GM21526 (cell line): ENCODE measurements around the gene CLEC20A.

Experiments used
- ATAC-seq: cut with Tn5 transposase; IDR thresholded peaks from one replicate; pipeline ENCODE4 v1.9.1; 2021; ENCODE audit warnings: moderate library complexity; ENCODE audit not compliant: unreplicated experiment, low FRiP score

Gene CLEC20A

DNA sequence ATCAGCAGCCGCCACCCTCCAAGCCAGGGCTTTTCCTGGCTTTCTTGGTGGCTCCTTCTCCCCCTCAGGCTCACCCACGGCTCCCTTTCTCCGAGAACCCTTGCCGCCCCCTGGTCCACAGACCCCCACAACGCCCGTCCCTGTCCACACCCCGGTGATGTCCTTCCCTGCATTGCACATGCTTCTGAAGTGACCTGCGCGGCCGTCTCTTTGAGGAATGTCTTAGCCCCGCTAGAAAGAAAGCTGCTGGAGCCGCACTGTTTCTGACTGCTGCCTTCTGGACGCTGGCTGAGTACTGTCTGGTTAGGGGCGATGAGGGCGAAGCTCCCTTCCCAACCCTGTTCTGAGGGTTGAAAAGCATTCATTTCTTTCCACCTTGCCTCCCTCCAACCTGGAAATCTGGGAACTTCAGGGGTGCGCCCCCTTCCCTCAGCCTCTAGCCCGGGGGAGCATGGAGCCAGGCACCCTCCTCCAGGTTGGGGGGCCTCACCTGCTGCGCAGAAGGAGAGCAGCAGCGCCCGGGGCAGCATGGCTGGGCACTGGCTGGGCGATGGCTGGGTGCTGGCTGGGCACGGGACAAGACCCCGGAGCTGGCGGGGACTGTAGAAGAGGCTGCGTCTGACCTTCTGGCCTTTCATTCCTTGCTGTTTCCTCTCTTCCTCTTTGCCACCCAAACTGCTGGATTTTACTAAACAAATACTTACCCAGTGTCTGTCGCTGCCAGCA, at the start of gene CLEC20A:
TSS of gene CLEC20A (minus strand) at position 555 of the 726 bp plus-strand sequence. CDS start at position 530, 25 bp downstream.
- ATAC-seq: no peak

DNA sequence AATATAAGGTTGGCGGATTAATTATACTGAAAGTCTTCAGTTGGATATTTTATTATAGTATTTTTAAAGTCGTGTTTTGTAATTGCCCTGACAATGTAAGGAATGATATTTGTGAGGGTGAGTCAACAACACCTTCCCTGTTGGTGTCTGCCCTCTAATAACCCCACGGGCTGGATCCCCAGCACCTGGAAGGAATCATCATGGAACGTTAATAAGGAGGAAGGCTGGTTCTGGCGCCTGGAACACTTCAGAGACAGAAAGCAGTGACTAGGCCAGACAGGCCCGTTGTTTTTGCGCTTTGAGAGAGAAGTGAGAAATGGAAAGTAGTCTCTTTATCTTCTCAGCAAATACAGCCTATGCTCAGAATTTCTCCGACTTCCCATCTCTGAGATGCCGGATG, 47.8 kb upstream of the CLEC20A start:
- no peak for ATAC-seq

DNA sequence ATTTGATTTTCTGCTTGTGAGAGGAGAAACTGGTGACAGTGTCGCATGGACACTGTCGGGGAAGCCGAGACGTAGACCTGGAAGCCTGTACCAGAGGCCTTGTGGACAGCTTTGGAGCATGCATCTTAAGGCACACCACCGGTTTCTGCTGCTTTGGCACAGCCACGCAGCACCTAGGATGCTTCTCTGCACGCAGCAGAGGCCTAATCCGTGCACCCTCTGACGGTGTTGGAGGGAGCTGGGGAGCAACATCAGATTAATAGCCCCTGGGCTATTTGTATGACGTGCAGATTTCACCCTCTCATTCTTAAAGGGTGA, 46.5 kb upstream of the CLEC20A start:
- peak; percentile 30 for ATAC-seq

DNA sequence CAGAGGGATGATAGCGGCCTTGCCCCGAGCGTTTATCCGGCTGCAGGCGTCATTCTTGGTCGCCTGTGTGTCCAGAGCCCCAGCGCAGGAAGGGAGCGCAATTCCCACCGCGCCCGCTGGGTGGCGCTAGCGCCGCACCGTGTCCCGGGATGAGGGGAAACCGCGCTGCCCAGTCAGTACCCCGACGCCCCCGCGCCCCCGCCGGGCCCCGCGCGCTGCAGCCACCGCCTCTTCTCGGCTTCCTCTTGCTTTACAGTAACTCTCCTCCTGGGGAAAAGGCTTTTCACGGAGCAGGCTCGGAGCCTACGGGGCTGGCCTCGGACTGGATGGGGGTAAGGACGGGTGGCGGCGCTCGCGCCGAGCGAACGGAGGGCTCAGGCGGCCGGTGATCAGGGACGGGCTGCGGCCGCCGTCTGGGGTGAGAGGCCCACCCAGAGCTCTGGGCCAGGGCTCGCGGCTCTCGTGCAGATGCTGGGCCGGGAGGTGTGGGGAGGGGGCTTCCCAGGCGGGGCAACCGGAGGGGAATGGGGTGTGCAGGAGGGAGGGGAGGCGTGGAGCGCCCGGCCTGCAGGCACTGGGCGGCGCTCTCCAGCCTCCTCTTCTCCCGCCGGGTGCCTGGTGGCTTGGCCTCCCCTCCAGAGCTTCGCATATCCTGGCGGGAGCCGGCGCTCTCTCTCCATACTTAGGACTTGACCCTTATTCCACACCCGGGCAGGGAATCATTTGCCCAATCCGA, 46.0 kb upstream of the CLEC20A start:
- ATAC-seq: peak; percentile 81

DNA sequence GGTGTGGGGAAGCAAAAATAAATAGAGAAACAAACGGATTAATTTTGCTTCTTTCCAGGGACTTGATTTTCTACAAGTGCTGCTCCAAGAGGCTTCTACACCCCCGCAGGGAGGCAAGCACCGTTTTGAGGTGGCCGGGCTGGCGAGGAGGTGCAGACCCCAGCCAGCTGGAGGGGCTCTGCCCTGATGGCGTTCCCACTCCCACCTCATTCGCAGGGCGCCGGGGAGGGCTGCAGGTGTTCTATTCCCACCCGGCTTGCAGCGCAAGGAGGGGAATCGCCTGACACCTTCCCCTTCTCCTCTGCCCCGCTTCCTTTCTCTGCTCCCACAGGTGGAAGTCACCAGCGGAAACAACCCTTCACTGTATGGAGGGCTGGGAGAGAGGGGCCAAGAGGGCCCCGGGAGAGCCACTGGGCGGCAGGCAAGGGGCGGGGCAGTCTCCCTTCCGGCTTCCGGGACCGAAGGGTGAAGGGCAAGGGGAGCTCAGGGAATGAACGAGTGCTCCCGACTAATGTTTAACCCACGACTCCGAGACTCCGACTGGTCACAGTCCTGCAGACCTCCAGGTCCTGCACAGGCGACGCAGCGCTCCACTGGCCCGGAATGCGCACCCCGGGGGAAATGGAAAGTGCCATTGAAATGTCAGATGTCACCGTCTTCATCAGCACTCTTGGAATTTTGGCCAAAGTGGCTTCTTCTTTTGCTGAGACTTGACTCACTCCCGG, 45.2 kb upstream of the CLEC20A start:
- ATAC-seq: peak; percentile 55

DNA sequence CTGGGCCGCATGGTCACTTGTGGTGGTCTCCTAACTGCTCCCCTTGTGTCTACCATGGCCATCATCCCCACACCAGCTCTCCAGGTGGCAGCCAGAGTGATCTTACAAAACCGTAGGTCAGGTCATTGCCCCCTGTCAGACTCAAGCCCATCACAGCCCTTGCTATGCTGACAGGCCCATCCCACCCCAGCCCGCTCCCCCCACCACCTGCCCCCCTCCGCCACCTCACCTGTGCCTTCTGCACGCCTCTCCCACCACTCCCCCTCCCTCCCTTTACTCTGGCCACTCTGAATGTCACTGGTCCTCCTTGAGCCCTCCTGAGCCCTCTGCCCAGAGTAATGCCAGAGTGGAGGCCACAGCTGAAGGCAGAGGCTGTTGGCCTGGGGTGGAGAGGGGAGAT, 44.6 kb upstream of the CLEC20A start:
- no peak for ATAC-seq

DNA sequence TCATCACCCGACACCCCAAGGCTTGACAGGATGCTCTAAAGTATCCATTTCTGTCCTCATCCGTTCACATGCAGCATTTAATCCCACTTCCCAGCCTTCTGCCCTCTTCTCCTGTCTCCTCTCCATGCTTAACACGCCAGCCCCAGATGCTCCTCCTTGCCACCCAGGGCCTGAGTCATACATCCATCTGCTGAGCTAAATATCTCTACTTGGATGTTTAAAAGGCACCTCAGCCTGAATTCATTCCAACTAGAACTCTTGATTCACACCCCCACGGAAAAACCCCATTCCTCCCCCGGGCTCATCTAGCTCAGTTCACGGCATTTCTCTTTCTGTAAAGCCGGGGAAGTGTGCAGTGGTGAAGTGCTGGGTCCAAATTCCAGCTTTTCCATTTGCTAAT, 43.9 kb upstream of the CLEC20A start:
- ATAC-seq: no peak

DNA sequence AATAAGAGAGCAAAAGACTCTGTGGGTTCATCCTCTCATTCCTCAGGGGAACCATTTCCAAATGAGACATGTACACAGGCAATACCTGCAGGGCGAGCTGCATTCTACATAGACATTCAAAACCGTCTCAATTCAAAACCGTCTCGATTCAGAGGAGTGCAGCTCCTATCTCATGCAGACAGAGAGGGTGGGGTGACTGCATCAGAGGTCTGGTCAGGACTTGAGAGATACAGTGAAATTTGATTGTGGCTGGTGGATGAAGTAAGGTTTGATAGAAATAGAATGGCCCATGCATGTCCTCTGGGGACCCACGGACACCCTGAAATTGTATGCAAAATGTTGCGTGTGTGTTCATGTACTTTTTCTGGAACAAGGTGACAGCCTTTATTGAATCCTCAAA, 43.4 kb upstream of the CLEC20A start:
- no peak for ATAC-seq

DNA sequence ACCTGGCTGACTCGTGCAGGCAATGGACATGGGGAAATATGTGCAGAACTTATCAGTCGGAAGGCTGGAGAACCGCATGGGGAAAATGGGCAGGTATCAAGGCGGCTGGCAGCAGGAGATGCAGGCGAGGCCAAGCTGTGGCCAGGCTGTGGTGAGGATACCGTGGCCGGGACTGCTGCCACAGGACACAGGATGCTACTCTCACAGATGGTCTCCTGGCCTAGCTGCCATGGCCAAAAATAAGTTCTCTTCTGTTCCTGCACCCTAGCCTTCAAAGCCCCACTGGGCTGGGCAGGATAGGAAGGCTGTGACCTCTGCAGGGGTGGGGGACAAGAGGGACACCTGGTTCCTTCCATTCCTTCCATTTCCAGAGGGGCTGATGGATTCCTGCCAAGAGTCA, 42.5 kb upstream of the CLEC20A start:
- ATAC-seq: no peak

DNA sequence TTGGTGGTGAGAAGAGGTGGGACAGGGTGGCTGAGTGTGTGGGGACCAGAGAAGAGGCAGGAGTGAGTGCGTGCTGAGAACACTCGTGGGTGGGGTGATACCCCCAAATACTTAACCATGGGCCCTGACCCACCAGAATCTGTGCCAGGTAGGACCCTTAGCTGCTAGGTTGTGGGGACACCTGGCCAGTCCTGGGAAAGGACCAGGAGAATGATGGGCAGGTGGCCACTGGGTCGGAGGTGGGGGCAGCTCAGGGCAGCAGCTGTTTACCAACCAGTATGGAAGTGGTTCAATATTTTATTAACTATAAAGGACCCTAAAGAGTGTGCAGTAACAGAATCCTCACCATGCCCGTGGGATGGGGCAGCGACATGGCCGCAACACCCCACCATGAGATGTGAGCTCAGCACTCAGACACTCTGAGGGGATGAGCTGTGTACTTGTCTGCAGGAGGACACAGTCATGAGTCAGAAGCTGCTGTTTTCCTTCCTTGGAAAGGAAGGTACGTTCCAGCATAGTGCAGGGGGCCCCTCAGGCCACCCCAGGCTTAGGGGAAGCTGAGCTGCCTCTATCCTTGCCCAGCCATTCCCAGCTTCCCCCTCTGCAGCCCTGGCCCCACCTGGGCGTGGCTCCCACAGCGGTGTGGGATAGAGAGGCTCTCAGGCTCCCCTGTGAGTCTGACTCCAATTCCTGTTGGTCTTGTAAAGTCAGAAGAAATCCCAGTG, 41.6 kb upstream of the CLEC20A start:
- no peak for ATAC-seq

DNA sequence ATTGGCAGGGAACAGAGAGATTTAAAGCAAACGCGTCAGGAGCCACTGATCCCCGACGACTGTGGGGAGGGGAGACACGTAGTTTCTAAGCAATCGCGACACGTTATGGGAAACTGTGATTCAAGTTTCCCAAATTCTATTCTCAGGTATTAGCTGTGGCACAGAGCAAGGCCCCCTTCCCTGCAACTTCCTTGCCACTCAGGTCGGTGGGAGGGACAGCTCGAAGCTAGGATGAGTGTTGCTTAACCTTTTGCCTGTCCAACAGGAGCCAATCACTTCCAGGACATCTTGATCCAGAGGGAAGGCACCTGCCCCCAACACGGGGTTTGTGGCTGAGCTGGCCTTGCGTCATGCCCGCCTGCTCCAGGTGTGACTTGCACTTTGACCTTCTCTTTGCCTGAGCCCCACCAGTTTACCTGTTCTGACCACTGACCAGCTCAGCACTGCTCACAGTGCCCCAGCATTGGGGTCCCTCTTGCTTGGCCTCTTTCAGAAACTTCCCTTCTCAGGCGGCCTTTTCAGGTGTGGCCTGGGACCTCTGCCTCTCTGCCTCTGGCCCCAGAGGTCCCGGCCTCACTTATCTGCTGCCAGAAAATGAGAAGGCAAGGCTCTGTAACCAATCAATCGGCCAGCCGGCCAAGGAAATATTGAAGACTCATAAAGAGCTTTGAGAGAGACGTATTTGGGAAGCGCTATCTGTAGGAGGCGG, 40.8 kb upstream of the CLEC20A start:
- ATAC-seq: no peak

DNA sequence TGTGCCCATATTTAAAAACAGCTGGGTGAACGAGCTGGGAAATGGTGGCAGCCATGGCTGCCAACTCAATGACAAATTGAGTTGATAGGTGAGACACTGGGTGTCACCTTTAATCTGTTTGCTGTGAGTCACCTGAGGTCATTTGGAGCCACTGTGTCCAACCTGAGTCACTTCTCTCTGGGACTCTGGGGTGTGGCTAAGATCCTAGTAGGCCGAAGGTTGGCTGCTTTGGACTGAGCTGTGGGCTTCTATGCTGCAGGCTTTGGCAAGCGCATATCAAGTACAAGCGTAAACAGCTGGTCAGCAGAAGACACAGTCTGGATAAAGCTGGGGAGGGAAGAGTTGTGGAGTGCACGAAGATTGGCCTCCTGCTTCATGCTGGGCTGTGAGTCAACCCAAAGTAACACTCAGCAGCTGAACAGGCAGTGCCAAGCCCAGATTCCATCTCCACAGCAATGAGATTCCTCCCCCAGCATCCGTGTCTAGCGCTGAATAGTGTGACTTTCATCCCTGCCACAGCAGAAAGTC, 40.1 kb upstream of the CLEC20A start:
- ATAC-seq: no peak

DNA sequence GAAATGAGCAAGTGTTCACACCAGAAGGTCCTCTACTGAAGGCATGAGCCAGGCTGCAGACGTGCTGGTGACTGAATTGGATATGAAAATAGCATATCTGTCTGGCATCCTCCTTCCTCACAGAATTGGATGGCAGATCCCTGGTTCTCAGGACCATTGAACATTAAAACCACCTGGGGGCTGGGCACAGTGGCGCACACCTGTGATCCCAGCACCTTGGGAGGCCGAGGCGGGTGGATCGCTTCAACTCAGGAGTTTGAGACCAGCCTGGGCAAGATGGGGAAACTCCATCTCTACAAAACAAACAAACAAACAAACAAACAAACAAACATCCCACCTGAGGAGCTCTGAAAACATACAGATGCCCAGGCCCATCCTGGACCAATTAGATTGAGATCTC, 39.6 kb upstream of the CLEC20A start:
- ATAC-seq: no peak

DNA sequence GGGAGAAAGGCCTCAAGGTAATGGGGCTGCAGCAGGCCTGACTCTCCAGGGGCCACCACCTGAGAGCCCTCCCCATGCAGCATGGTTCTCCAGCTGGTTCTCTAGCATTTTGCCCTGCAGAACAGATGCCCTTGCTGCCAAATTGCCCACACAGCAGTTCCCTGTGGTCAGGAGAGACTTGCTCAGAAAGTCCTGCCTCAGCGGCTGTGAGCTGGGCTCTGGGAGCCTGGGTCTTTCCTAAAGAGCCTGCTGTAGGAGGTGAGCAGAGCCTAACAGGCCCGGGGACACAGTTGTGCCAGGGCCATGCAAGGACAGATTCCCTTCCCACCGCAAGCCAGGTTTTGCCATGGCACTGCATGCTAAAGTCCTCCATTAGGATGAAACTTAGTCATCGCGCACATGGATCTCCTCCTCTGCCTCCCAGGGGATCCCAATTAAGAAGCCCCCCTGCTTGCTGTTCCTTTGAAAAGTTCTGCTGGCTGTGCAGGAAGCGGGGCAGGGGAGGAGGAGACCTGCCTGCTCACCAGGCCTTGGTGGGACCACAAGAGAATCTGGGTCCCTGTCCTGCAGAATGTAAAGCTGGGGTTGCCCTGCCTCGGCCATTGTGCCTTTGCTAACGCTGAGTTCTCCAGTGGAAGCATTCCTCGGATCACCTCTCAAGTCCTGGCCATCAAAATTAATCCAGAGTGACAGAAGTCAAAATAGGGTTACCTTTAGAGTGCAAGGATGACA, 37.5 kb upstream of the CLEC20A start:
- no peak for ATAC-seq

DNA sequence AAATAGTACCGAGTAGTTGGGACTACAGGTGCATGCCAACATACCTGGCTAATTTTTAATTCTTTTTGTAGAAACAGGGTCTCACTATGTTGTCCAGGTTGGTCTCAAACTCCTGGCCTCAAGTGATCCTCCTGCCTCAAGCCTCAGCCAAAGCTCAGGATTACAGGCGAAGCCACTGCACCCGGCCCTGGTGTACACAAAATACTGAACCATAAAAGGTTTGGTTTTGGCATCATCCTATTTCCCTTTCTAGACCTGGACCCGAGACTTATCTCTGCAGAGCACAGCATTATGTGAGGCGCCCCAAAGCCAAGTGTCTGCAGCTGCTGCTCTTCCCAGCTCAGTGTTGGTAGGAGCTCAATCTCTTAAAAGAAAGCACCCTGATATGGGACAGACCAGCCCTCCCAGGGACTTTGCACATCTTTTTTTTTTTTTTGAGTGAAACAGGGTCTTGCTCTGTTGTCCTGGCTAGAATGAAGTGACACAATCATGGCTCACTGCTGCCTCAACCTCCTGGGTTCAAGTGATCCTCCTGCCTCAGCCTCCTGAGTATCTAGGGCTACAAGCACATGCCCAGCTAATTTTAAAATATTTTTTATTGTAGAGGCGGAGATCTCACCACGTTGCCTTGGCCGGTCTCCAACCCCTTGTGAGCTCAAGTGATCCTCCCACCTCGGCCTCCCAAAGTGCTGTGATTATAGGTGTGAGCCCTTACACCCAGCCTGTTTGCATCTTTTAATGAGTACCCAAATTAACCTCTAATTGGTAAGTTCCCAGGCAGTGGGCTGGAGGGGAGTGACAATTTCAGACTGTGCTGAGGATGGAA, 36.6 kb upstream of the CLEC20A start:
- ATAC-seq: no peak

DNA sequence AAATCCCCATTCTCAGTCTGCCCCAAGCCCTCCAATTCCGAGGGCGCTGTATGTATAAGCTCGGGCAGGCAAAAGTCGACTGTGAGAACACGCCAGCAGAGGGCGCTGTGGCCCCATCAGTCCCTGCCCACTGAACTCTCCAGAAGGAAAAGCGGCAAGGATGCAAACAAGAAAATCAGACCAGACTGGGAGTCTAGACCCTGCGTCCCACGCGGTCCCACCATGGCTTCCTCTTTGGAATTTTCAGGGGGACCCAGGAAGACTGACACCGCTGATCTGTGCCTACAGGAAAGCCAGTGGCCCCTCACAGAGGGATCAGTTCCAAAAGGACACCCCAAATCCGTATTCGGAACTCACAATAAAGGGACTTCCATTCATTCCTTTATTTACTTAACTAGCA, 35.6 kb upstream of the CLEC20A start:
- peak; percentile 70 for ATAC-seq

DNA sequence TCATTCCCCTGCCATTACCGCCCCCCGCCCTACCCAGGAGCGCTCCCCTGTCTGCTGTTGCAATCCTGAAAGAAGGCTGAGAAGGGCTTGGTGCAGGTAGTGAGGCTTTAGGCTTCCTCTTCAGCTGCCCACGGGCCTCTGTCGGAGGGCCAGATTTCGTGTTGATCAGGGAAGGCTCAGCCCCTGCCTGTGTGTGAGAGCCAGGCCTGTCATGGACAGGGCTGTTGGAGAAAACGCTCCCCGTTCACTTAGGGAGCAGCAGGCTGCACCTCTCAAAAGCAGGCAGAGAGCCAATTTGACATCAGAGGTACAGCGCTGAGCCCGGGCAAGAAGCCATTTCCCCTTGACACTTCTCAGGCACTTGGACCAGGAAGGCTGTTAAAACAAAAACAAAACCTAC, 35.1 kb upstream of the CLEC20A start:
- ATAC-seq: no peak

DNA sequence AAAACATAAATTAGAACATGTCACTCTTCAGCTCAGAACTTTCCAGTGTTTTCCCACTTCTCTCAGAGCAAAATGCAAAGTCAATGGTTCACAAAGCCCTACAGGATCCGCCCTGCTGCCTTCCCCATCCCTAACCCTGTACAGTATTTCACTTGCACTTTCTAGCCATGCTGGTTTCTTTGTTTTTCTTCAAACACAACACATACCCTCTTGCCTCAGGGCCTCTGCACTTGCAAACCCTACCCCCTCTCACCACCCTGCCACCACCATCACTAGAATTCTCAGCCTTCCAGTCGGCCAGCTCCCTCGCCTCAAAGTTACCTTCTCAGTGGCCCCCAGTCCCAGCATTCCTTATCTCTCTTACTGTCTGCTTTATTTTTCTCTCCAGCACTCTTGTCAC, 33.7 kb upstream of the CLEC20A start:
- no peak for ATAC-seq

DNA sequence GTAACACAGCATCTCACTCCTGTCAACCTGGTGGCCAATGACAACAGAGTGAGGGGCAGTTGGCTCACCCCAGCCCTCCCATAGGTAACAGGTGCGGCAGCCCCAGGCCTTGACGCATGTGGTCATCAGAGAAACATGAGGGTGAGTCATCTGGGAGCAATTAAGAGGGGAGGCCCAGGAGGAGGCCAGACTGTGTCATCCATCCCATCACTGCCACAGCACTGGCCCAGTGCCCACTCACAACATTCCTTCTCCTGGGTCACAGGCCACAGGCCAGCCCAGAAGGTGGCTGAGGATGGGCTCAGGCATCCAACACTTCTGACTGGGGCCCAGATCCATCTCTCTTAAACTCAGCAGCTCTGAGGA, 33.3 kb upstream of the CLEC20A start:
- ATAC-seq: no peak
